ENCODE data around the gene PIAS1.

GRCh38 chr15:68061171-68061570 lies 7.1 kb downstream of the PIAS1 start:
- no peak for TF ChIP-seq GABPA (IDR thresholded peaks at IDR 0.05; ENCODE audit: low read depth)
- no peak for TF ChIP-seq CTCF (IDR thresholded peaks at IDR 0.05; ENCODE audit: insufficient read depth, low read length)
- TF ChIP-seq POLR2AphosphoS5 (IDR thresholded peaks at IDR 0.05; ENCODE audit: low read depth): no peak
- TF ChIP-seq, protein P1, sequence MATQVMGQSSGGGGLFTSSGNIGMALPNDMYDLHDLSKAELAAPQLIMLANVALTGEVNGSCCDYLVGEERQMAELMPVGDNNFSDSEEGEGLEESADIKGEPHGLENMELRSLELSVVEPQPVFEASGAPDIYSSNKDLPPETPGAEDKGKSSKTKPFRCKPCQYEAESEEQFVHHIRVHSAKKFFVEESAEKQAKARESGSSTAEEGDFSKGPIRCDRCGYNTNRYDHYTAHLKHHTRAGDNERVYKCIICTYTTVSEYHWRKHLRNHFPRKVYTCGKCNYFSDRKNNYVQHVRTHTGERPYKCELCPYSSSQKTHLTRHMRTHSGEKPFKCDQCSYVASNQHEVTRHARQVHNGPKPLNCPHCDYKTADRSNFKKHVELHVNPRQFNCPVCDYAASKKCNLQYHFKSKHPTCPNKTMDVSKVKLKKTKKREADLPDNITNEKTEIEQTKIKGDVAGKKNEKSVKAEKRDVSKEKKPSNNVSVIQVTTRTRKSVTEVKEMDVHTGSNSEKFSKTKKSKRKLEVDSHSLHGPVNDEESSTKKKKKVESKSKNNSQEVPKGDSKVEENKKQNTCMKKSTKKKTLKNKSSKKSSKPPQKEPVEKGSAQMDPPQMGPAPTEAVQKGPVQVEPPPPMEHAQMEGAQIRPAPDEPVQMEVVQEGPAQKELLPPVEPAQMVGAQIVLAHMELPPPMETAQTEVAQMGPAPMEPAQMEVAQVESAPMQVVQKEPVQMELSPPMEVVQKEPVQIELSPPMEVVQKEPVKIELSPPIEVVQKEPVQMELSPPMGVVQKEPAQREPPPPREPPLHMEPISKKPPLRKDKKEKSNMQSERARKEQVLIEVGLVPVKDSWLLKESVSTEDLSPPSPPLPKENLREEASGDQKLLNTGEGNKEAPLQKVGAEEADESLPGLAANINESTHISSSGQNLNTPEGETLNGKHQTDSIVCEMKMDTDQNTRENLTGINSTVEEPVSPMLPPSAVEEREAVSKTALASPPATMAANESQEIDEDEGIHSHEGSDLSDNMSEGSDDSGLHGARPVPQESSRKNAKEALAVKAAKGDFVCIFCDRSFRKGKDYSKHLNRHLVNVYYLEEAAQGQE (IDR thresholded peaks at IDR 0.05; ENCODE audit: insufficient replicate concordance, low read depth): no peak
- no peak for TF ChIP-seq SPI1 (IDR thresholded peaks at IDR 0.05; ENCODE audit: borderline replicate concordance, low read depth)
